ENCODE data around the gene ZFHX3. TPM values are rescaled to one million over a fixed set of nuclear protein-coding genes. Genes with fewer than 3 reads are reported as not detected.
A peak's percentile ranks its signal among the peaks of the same experiment; 100 is the strongest.

Gene ZFHX3
- total RNA-seq, 1 donor from 2014 or later: 40.1 TPM

GRCh38 chr16:73043828-73044467, 4.0 kb downstream of the ZFHX3 start:
- Mint-ChIP-seq H3K4me1 (peaks cover 77% of the 10 kb centered on the region), H3K9me3 (no peaks in the 10 kb centered on the region), H3K27me3 (ENCODE audit: low read depth) (no peaks in the 10 kb centered on the region), H3K36me3 (ENCODE audit: low read depth) (no peaks in the 10 kb centered on the region), H3K27ac (ENCODE audit: unreplicated experiment) (no peak overlapping the region), H3K4me3 (peak overlapping the region; percentile 64)
- TF ChIP-seq CTCF (conservative IDR thresholded peaks at IDR 0.05): no peak
- DNase-seq (ENCODE audit: low read depth, low spot score): no peak

GRCh38 chr16:73042807-73043206, 5.1 kb downstream of the ZFHX3 start:
- no peak for TF ChIP-seq CTCF (conservative IDR thresholded peaks at IDR 0.05)
- Mint-ChIP-seq H3K4me1 (peaks cover 85% of the 10 kb centered on the region), H3K27me3 (ENCODE audit: low read depth) (no peaks in the 10 kb centered on the region), H3K36me3 (ENCODE audit: low read depth) (no peaks in the 10 kb centered on the region), H3K4me3 (peak overlapping the region; percentile 20), H3K9me3 (no peaks in the 10 kb centered on the region), H3K27ac (ENCODE audit: unreplicated experiment) (peak overlapping the region; percentile 64)
- DNase-seq (ENCODE audit: low read depth, low spot score): no peak

GRCh38 chr16:73041676-73042075, 6.3 kb downstream of the ZFHX3 start:
- no peak for DNase-seq (ENCODE audit: low read depth, low spot score)
- Mint-ChIP-seq H3K36me3 (ENCODE audit: low read depth) (no peaks in the 10 kb centered on the region), H3K9me3 (no peaks in the 10 kb centered on the region), H3K4me3 (peak overlapping the region; percentile 20), H3K4me1 (peaks cover 88% of the 10 kb centered on the region), H3K27me3 (ENCODE audit: low read depth) (no peaks in the 10 kb centered on the region), H3K27ac (ENCODE audit: unreplicated experiment) (no peak overlapping the region)
- no peak for TF ChIP-seq CTCF (conservative IDR thresholded peaks at IDR 0.05)

- Mint-ChIP-seq H3K4me1 (peaks cover 86% of the 10 kb centered on the region), H3K27me3 (ENCODE audit: low read depth) (no peaks in the 10 kb centered on the region)
- TF ChIP-seq CTCF (conservative IDR thresholded peaks at IDR 0.05): no peak
Observed at GRCh38 chr16:73040735-73041402, 7.1 kb downstream of the ZFHX3 start.

GRCh38 chr16:73040136-73040535, 7.8 kb downstream of the ZFHX3 start:
- peak overlapping the region; percentile 62 for H3K4me3 Mint-ChIP-seq
- H3K27me3 Mint-ChIP-seq (ENCODE audit: low read depth): no peaks in the 10 kb centered on the region
- no peaks in the 10 kb centered on the region for H3K9me3 Mint-ChIP-seq
- TF ChIP-seq CTCF (conservative IDR thresholded peaks at IDR 0.05): no peak
- H3K4me1 Mint-ChIP-seq: peaks cover 87% of the 10 kb centered on the region
- DNase-seq (ENCODE audit: low read depth, low spot score): no peak
- H3K36me3 Mint-ChIP-seq (ENCODE audit: low read depth): no peaks in the 10 kb centered on the region
- H3K27ac Mint-ChIP-seq (ENCODE audit: unreplicated experiment): peak overlapping the region; percentile 28

More at GRCh38 chr16:73040735-73041402, 7.1 kb downstream of the ZFHX3 start:
- H3K9me3 Mint-ChIP-seq: no peaks in the 10 kb centered on the region
- no peak overlapping the region for H3K4me3 Mint-ChIP-seq
- no peaks in the 10 kb centered on the region for H3K36me3 Mint-ChIP-seq (ENCODE audit: low read depth)
- H3K27ac Mint-ChIP-seq (ENCODE audit: unreplicated experiment): no peak overlapping the region
- DNase-seq (ENCODE audit: low read depth, low spot score): no peak
